Neuronal stem cell (in vitro differentiated cells): Measurements from ENCODE around the gene CCDC9. TPM values are rescaled to one million over a fixed set of nuclear protein-coding genes. Genes with fewer than 3 reads are reported as not detected.

Experiments used
- DNase-seq: peaks from one replicate; pipeline ENCODE4 v3.0.0-alpha.2; 2013; ENCODE audit warnings: low spot score
- H2AFZ ChIP-seq: one replicate; pipeline ENCODE4 v1.6.1; 2013; ENCODE audit warnings: mild to moderate bottlenecking, low read length, inconsistent platforms
- H2AK5ac ChIP-seq: 2 replicates; pipeline ENCODE4 v1.6.1; 2013; ENCODE audit warnings: low read depth, mild to moderate bottlenecking, inconsistent platforms, low read length, moderate library complexity, mixed read lengths
- H2BK120ac ChIP-seq: 2 replicates; pipeline ENCODE4 v1.6.1; 2013; ENCODE audit warnings: low read depth, mild to moderate bottlenecking, inconsistent platforms, low read length, moderate library complexity, mixed read lengths
- H2BK12ac ChIP-seq: one replicate; pipeline ENCODE4 v1.6.1; 2013; ENCODE audit warnings: low read length, inconsistent platforms
- H2BK15ac ChIP-seq: 2 replicates; pipeline ENCODE4 v1.6.1; 2013; ENCODE audit warnings: mild to moderate bottlenecking, low read length, inconsistent platforms, mixed read lengths
- H2BK5ac ChIP-seq: one replicate; pipeline ENCODE4 v1.6.1; 2013; ENCODE audit warnings: inconsistent platforms, mild to moderate bottlenecking, low read length, moderate library complexity
- H3K14ac ChIP-seq: one replicate; pipeline ENCODE4 v1.6.1; 2013; ENCODE audit warnings: low read length, inconsistent platforms
- H3K18ac ChIP-seq: 2 replicates; pipeline ENCODE4 v1.6.1; 2013; ENCODE audit warnings: low read length, inconsistent platforms
- H3K23ac ChIP-seq: 2 replicates; pipeline ENCODE4 v1.6.1; 2013; ENCODE audit warnings: low read depth, mild to moderate bottlenecking, mixed read lengths, low read length, inconsistent platforms; ENCODE audit not compliant: poor library complexity
- H3K27ac ChIP-seq: replicated peaks from 3 replicates; pipeline ENCODE4 v1.5.1; 2013; ENCODE audit warnings: low read length, inconsistent platforms
- H3K27me3 ChIP-seq, 3 experiments: 2 replicates each; pipeline ENCODE4 v1.6.1; 2013; ENCODE audit warnings: low read length in 3 of 3, mild to moderate bottlenecking in 2 of 3, inconsistent platforms in 1 of 3, low read depth in 1 of 3, mixed read lengths in 1 of 3, moderate library complexity in 1 of 3; ENCODE audit not compliant: control insufficient read depth in 3 of 3, insufficient read depth in 3 of 3
- H3K36me3 ChIP-seq, 2 donors: replicated peaks in 1 of 2; 2 replicates each; pipeline ENCODE4 v1.6.1; 2013; ENCODE audit warnings: low read length in 2 of 2; ENCODE audit not compliant: control insufficient read depth in 2 of 2, insufficient read depth in 2 of 2
- H3K4ac ChIP-seq: 2 replicates; pipeline ENCODE4 v1.6.1; 2013; ENCODE audit warnings: inconsistent platforms, mild to moderate bottlenecking, low read length, moderate library complexity
- H3K4me1 ChIP-seq, 2 donors: 1 replicate in 1 of 2; 2 replicates in 1 of 2; pipeline ENCODE4 v1.6.1; 2013; ENCODE audit warnings: low read length in 2 of 2, low read depth in 1 of 2; ENCODE audit not compliant: control insufficient read depth in 2 of 2, insufficient read depth in 1 of 2
- H3K4me2 ChIP-seq: one replicate; pipeline ENCODE4 v1.6.1; 2013; ENCODE audit warnings: mild to moderate bottlenecking, low read length, inconsistent platforms; ENCODE audit not compliant: insufficient read depth, poor library complexity, severe bottlenecking
- H3K4me3 ChIP-seq, 2 donors: 2 replicates each; pipeline ENCODE4 v1.5.1; 2013; ENCODE audit warnings: low read length in 2 of 2, mild to moderate bottlenecking in 2 of 2, inconsistent platforms in 1 of 2, moderate library complexity in 1 of 2
- H3K79me1 ChIP-seq: one replicate; pipeline ENCODE4 v1.6.1; 2013; ENCODE audit warnings: low read depth, mild to moderate bottlenecking, inconsistent platforms, low read length, moderate library complexity
- H3K9ac ChIP-seq: one replicate; pipeline ENCODE4 v1.6.1; 2013; ENCODE audit warnings: mild to moderate bottlenecking, low read depth, low read length, inconsistent platforms; ENCODE audit not compliant: poor library complexity
- H3K9me3 ChIP-seq, 2 donors: replicated peaks in 1 of 2; 2 replicates each; pipeline versions ENCODE3 to v1.6.1; 2013; ENCODE audit warnings: low read length in 2 of 2, mild to moderate bottlenecking in 2 of 2, inconsistent platforms in 1 of 2, low read depth in 1 of 2, mixed read lengths in 1 of 2, moderate library complexity in 1 of 2; ENCODE audit not compliant: control insufficient read depth in 2 of 2, insufficient read depth in 1 of 2
- H4K8ac ChIP-seq: one replicate; pipeline ENCODE4 v1.6.1; 2013; ENCODE audit warnings: low read depth, mild to moderate bottlenecking, inconsistent platforms, low read length, moderate library complexity
- H4K91ac ChIP-seq: one replicate; pipeline ENCODE4 v1.6.1; 2013; ENCODE audit warnings: low read length, low read depth, mild to moderate bottlenecking, inconsistent platforms; ENCODE audit not compliant: poor library complexity
- WGBS, 2 donors: extraction: QIAGEN DNeasy Blood & Tissue Kit; methylation state at CpG; one replicate each; pipeline ENCODE4 v1.1.7; 2013; ENCODE audit warnings: missing lambda C conversion rate in 2 of 2, mixed read lengths in 1 of 2; ENCODE audit not compliant: insufficient read length in 2 of 2, insufficient replicate concordance in 1 of 2; ENCODE audit errors: extremely low coverage in 2 of 2; 5-methylcytosine and 5-hydroxymethylcytosine counted together
- polyA plus RNA-seq, 2 experiments: library from polyadenylated mRNA; stranded (reverse); fragments of 200-250 nt; gene quantifications; one replicate each; pipeline ENCODE4 v1.2.3, GENCODE V29; 2013

CCDC9 gene
- polyA plus RNA-seq (2013, experiment 1 of 2), result 15.9 TPM
- polyA plus RNA-seq (2013, experiment 2 of 2), result 14.8 TPM

DNA sequence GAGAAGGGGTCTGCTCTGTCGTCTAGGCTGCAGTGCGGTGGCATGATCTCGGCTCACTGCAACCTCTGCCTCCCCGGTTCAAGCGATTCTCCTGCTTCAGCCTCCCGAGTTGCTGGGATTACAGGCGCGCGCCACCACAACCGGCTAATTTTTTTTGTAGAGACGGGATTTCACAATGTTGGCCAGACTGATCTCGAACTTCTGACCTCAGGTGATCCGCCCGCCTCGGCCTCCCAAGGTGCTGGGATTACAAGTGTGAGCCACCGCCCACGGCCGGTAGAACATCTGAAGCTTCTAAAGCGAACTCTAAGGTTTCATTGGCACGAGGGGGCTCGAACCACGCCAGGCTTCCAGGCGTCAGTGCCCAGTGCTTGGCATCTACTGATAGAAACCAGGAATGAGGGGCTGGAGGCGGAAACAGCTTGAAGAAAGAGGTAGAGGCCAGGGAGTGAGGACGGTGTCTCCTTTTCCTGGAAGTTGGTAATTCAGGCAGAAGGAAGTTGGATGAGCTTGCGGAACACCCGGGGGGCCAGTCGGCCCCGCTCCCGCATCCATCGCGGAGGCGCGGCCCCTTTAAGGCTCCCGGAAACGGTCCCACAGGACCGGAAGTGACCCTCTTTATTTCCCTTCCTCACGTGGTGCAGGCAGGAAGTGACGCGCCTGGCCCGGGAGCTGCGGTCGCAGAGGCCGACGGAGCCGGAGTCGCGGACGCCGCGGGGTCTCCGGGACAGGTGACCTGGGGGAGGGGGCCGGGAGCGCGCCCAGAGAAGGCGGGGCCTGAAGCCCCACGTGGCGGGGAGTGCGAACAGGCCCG lies at the start of gene CCDC9:
CCDC9 (plus strand) TSS at position 647 of the 814 bp plus-strand sequence. CDS start 1,876 bp downstream, outside the sequence.
- H3K79me1 ChIP-seq, result peaks cover 6% of the 10 kb centered on the region
- H4K8ac ChIP-seq, result no peak within 1 kb of the TSS
- no peak within 1 kb of the TSS for H3K4ac ChIP-seq
- no peak within 1 kb of the TSS for H2BK120ac ChIP-seq
- H2BK15ac ChIP-seq, result peak within 1 kb of the TSS; percentile 60
- H4K91ac ChIP-seq, result no peak within 1 kb of the TSS
- peaks cover 27 to 29% of the 10 kb centered on the region in 2 donors for H3K36me3 ChIP-seq
- peak within 1 kb of the TSS; percentile 89 for H3K27ac ChIP-seq
- peaks cover 8% of the 10 kb centered on the region in 2 donors for H3K4me1 ChIP-seq
- H2BK5ac ChIP-seq, result peak within 1 kb of the TSS; percentile 44
- DNase-seq, result peak; percentile 95
- no peak within 1 kb of the TSS for H2AK5ac ChIP-seq
- peak within 1 kb of the TSS; percentile 80 for H3K18ac ChIP-seq
- H2AFZ ChIP-seq, result peak within 1 kb of the TSS; percentile 88
- peak within 1 kb of the TSS; percentile 95 for H3K9ac ChIP-seq
- peak within 1 kb of the TSS; percentile 83 to 91 for H3K4me3 ChIP-seq
- H3K27me3 ChIP-seq, result no peaks in the 10 kb centered on the region
- peak within 1 kb of the TSS; percentile 96 for H3K4me2 ChIP-seq
- H3K23ac ChIP-seq, result peak within 1 kb of the TSS; percentile 73
- no peak within 1 kb of the TSS for H2BK12ac ChIP-seq
- H3K9me3 ChIP-seq, result no peaks in the 10 kb centered on the region
- no peak within 1 kb of the TSS for H3K14ac ChIP-seq
- WGBS, 2 donors, result no CpG with 5 or more reads among the region's 60 CpGs

DNA sequence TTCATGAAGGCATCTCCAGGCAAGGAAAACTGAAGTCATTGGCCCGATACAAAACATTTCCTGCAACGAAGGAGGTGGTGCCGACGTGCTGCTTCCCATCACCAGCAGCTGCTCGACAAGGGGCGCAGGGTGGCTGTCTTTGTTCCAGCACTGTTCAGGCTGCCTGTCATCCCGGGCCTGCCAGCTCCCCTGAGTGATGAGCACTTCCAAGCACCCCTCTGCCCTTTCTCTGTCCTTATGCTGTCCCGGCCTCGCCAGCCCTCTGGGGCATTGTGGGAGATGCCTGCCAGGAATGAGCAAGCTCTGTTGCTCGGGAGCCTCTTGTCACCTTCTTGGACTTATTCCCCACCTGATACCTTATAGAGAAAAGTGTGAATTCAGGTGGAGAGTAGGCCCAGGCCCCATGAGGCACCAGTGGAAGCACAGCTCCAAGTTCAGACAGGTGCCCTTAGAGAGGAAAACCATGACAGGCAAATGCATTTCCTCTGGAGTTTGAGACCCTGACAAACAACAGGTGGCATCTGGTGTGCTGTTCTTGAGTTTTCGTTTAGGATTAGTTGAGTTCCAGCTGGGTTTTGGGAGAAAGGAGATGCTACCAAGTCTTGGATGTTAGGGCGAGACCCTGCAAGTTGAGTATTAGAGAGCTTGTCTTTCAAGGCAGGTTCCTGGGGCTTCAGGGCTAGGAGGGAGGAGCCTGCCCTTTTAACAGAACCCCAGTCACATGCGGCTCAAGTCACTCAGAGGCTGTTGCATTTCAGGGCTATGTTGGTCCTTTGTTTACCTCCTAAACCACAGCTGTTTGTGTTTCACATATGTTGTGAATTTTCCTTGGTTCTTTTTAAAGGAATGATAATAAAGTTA lies 46.8 kb upstream of the CCDC9 start:
- Histone ChIP-seq H2BK15ac (no peak overlapping the region), H4K8ac (no peak overlapping the region), H3K27me3 (no peaks in the 10 kb centered on the region), H3K9me3 (no peaks in the 10 kb centered on the region), H3K79me1 (no peaks in the 10 kb centered on the region), H3K27ac (peak overlapping the region; percentile 11), H3K4me2 (no peak overlapping the region), H4K91ac (no peak overlapping the region), H3K4me3 (no peak overlapping the region), H3K9ac (no peak overlapping the region), H3K14ac (no peak overlapping the region), H3K23ac (no peak overlapping the region), H3K18ac (no peak overlapping the region), H2AFZ (no peak overlapping the region), H3K4ac (no peak overlapping the region), H2AK5ac (no peak overlapping the region), H2BK5ac (no peak overlapping the region), H3K4me1 (peaks cover 3 to 5% of the 10 kb centered on the region in 2 donors), H3K36me3 (peaks cover 38 to 82% of the 10 kb centered on the region in 2 donors), H2BK12ac (no peak overlapping the region), H2BK120ac (no peak overlapping the region)
- no peak for DNase-seq
- WGBS, 2 donors, result no CpG with 5 or more reads among the region's 13 CpGs

DNA sequence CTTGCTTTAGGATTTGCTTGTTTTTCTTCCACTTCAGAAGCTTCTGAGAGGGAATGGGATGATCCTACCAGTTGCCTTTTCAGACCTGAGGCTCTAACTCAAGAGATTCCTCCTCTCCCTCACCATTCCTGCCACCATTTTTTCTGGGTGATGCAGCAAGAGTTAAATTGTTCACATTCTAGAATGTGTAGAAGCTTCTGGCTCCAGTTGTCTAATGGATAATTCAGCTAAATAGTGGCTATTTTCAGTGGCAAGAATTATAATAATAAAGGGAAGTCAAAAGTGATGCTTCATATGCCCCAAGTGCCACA lies 46.2 kb upstream of the CCDC9 start:
- no peak overlapping the region for H3K23ac ChIP-seq
- no peak overlapping the region for H3K4me3 ChIP-seq
- no peak overlapping the region for H3K9ac ChIP-seq
- no peak overlapping the region for H3K4ac ChIP-seq
- H2BK12ac ChIP-seq, result no peak overlapping the region
- no peak overlapping the region for H2BK15ac ChIP-seq
- H4K8ac ChIP-seq, result no peak overlapping the region
- H3K79me1 ChIP-seq, result no peaks in the 10 kb centered on the region
- H2BK120ac ChIP-seq, result no peak overlapping the region
- no peak overlapping the region for H3K4me2 ChIP-seq
- no peaks in the 10 kb centered on the region for H3K9me3 ChIP-seq
- H4K91ac ChIP-seq, result no peak overlapping the region
- no peak overlapping the region for H3K14ac ChIP-seq
- peaks cover 35 to 76% of the 10 kb centered on the region in 2 donors for H3K36me3 ChIP-seq
- no peak overlapping the region for H3K18ac ChIP-seq
- peak overlapping the region; percentile 7 for H3K27ac ChIP-seq
- no peaks in the 10 kb centered on the region for H3K27me3 ChIP-seq
- DNase-seq, result no peak
- no peak overlapping the region for H2AK5ac ChIP-seq
- H2AFZ ChIP-seq, result no peak overlapping the region
- H2BK5ac ChIP-seq, result no peak overlapping the region
- peaks cover 3 to 5% of the 10 kb centered on the region in 2 donors for H3K4me1 ChIP-seq
